EH (cell line): ENCODE measurements around the gene PNMA1.

ENCODE experiments used
- DNase-seq: peaks from one replicate; pipeline ENCODE4 v3.0.0-alpha.2; 2015; ENCODE audit warnings: low read depth

The PNMA1 gene

DNA sequence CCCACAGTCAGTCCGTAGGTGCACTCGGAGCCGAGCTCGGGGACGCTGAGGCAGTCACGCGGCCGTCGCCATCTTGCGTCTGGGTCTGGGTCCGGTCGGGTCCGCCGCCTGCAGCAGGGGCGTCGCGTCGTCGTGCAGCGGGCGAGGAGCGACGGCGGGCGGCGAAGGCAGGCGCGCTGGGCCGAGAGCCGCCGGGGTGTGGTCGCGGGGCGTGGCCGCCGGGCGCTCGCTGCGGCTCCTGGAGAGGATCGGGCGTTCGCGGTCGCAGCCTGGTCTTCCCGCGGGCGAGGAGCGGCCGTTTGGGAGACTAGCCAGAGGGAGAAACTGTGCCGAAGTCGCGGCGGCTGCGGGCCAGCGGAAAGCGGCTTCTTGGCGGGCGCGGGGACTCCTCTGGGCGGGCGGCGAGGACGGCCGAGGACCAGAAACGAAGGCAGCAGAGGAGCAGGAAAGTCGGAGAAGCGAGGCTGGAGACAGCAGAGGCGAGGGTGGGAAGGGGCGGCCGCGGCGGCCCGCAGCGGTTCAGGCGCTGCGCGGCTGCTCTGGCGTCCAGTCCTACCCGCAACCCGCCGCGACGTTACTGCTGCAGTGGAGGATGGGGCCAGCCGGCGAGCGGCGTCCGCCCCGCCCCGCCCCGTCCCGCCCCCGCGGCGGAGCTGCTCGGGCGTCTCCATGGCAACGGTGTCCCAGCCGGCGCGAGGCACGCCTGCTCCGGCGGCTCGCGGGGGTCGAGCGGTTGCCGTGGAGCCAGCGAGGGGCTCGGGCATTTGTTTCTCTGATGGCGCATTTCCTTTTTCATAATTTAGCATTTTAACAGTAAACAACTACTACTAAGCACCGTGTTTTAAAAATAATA, at the start of gene PNMA1:
Gene PNMA1 (minus strand): TSS at position 582 of the 853 bp plus-strand sequence. CDS start 745 bp downstream, outside the sequence.
- DNase-seq = peak; percentile 87

GRCh38 chr14:73763396-73763795, 49.2 kb upstream of the PNMA1 start:
- no peak for DNase-seq

DNA sequence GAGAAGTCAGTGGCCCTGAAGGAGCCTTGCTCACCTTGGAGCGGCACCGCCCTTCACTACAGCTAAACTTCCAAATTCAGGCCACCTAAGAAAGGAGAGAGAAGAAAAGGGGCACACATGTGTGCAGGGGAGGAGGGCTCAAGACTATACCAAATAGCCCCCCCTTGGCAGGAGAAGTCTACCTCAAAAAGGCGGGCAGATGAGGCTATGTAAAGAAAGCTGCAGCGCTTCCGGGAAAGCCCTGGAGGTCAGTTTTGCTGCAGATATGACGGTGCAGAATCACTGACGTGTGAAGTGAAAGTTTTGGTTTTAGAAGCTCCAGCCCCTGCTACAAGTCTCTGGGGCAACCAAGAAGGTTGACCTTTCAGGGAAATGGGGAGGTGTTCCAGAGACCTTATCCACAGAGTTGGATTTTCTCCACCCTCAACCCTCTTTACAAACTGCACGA, 48.2 kb upstream of the PNMA1 start:
- no peak for DNase-seq

DNA sequence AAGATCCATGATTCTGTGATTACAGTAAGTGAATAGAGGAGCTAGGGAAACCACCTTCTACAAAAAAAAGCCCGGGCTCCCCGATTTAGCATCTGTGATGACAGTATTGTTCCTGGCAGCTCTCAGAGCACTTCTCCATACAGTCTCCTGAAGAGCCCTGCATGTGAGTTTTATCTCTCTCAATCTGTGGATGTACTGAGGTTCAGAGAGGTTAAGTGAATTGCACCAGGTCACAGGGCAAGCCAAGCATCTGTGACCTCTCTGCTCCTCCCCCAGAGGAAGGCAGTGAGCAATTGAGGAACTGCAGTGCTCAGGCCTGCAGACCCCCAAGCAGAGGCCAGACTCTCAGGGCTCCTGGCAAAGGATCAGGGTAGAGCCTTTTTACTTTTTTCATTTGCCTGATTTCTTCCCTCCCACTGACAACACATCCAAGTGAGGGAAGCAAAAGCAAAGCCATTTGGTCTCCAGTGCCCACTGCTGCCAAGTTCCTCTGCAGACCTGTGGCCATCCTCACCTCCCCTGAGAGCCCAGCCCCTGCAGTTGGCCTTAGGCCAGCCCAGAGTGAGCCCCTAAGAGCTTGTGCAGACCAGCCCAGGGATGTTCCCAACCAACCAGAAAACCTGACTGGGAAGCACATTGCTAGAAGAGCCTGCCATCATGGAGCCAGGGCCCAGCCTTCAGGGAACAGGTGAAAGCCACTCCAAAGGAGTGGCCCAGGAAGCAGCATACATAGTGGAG, 47.6 kb upstream of the PNMA1 start:
- DNase-seq = no peak

DNA sequence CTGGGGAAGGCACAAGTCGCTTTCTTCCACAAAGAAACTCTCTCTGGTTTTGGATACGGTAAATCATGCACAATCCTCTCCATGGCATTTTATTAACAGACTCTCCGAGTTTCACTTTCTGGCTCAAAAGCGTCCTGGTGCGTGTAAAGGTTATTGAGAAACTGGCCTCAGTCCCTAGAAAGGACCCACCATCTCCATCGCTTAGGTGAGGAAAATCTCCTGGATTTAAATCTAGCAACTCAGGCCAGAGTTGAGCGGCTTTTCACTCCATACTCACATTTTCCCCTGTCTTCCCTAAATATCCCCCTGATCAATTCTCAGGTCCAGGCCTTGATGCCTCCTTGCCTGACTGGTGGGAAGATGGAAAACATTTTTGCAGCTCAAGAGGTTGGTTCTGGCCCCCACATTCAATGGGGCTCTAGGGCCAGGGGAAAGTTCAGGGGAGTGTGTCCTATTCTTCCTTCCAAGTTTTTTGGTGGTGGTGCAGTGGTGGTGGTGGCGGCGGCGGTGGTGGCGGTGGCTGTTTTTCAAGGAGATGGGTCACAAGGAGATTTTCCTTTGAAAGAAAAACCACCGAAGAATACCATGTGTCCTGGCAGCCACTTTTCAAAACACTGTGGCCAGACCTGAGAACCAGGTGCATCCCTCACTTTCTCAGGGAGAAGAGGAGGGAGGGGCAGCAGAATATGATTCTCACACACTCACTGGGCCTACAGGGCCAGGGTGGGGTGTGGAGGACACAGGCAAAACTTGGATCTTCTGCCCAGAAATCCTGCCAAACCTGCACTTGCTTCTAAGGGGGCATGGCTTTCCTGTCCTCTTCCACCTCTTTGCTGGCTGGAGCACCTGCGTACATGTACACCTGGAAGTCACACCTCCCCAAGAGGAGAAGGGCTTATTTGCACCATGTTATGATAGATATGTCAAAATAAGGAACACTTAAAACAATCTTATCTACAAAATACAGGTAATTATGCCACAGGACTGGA, 46.7 kb upstream of the PNMA1 start:
- no peak for DNase-seq

GRCh38 chr14:73759714-73760597, 45.8 kb upstream of the PNMA1 start:
- peak; percentile 99 for DNase-seq

- peak; percentile 66 for DNase-seq
Observed at GRCh38 chr14:73759183-73759713, 45.1 kb upstream of the PNMA1 start.

GRCh38 chr14:73758392-73759182, 44.4 kb upstream of the PNMA1 start:
- DNase-seq = peak; percentile 58

GRCh38 chr14:73757876-73758391, 43.8 kb upstream of the PNMA1 start:
- DNase-seq = peak; percentile 56

GRCh38 chr14:73757381-73757780, 43.2 kb upstream of the PNMA1 start:
- no peak for DNase-seq

- DNase-seq = no peak
Observed at GRCh38 chr14:73755434-73756014, 41.3 kb upstream of the PNMA1 start.

DNA sequence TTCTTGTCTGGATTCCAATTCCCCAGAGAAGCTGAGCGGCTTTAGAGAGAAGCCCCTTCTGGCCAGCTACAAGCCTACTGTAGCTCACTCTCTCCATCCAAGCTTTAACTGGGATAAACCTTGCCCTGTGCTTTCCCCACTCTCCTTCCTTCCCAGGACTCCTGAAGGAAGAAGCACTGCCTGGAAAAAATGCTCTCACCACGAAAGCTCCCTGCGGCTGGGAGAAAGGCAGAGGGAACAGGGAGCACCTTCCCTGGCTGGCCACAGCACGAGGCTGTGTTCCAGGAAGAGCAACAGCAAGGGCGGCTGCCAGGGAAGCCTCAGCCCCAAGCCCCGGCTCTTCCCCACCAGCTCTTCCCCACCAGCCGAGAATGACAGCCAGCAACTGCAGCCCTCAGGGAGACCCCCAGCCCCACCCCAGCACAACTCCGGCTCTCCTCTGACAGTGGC, 40.8 kb upstream of the PNMA1 start:
- DNase-seq = peak; percentile 78

DNA sequence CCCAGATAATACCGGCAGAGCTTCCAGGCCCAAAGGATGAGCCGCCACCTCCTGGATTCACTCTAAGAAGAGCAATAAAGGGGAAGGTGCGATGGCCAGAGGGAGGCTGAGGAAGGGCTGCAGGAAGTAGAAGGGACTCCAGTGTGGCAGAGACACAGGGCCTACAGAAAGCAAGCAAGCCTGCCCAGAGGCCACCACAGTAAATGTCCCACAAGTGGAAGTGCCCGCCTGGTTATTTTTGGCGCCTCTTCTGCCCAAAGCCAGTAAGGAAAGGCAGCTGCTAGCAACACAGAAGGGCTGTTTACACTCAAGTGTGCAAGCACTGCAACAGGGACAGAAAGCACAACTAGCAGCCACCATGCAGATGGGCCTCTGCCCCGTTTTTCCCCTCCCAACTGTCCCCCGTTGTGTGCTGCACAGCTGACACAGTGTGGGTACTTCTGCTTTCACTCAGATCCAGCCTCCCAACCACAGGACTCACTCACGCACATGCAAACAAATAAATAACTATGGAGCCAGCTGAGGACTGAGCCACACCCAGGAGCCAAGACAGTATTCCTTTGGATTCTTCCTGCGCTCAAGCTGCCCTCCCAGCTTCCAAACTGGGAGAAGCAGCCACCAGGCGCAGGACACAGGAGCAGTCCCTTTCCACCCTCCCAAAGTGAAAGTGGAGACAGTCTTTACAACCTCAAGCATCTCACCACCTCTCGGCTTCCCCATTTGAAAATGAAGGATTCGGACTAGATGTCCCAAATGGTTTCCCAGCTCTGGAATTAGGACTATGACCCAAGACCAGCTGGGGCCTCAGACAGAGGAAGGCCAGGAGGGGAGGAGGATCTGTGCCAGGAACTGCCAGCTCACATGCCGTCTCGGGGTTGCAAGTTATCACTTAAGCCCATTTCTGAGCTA, 40.0 kb upstream of the PNMA1 start:
- DNase-seq = peak; percentile 56

DNA sequence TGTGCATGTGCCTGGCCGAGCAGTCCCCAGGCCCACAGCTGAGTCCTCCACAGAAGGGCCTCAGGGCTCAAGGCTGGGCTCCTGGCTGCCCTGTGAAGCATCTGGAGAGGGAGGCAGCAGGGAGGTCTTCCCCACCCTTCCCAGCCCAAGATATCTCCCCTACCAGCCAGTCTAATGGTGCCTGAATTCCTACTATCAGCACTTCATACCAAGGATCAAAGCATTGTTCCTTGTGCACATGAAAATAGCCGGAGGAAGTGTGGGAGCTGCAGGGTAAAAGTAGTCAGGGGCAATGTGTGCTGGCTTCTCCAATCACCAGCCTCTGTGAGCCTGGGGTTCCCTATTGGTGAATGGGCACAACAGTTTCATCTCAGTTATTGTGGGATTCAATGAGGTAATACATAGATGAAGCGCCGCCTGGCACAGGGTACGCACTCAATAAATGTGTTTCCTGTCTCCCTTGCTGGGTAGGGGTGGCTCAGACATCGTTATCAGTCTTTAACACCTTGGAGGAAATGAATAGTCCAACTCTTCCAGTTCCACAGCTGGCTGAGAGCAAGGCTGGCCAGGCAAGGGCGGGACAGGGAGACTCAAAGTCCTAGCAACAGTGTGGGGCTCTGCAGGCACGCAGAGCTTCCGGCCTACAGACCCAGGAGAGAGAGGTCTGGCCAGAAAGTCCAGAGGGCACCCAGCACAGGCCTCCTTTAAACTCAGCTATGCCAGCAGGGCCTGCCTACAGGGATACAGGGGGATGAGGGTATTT, 39.1 kb upstream of the PNMA1 start:
- DNase-seq = peak; percentile 48

DNA sequence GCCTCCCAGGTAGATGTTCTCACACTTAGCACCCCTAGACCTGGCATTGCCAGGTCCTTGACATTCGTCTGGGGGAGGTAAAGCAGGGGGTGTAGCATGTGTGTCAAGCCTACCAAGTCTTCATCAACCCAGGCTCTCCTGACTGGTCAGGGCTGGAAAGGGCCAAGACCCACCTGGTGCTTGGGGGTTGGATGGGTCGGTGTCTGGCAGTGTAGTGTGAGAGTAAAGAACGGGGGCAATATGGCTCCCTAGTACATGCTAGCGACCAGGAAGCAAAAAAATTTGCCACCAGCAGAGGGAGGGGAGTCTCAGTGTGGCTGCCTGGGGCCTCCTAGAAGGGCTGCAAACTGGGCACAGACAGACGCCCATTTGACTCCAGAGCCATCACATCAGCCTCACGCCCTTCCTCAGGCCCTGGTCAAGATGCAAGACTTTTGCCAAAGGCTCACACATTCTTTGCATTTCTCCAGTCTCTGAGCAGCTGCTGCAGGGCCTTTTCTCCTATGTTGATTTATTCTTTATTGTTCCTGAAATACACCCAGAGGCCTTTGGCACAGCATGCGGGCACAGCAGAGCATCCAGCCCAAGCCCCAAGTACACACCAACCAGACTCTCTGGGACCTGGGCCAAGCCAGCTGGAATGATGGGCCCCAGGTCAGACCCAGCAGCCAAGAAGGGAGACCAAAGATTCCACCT, 38.3 kb upstream of the PNMA1 start:
- DNase-seq = peak; percentile 93

DNA sequence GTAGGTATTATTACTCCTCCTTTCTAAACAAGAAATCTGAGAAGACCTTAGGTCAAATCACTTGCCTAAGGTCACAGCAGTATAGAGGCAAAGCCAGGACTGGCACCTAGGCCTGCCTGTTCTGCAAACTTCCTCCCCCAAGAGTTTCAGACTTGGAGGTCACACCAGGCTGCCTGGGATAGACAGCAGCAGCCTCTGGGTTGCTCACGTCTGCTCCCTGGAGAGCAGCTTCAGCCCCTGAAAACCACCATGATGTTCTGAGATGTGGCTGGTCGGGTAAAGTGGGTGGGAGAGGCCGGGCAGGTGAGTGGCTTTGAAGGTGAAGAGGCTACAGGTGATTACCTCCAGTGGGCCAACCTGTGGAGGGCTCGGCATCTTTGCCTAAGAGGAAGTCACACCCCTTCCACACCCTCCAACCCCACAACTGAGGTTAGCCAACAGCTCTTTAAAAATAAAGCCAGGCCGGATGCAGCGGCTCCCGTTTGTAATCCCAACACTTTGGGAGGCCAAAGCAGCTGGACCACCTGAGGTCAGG, 37.0 kb upstream of the PNMA1 start:
- no peak for DNase-seq
